ENCODE measurements around the gene SGMS2. TPM values are rescaled to one million over a fixed set of nuclear protein-coding genes. Genes with fewer than 3 reads are reported as not detected.

SGMS2 gene
- total and polyA plus RNA-seq, 2 of the 13 experiments (the other 11 are each of a cell fraction or from before 2014, with no cell fraction given), result 1.2 to 1.7 TPM

DNA sequence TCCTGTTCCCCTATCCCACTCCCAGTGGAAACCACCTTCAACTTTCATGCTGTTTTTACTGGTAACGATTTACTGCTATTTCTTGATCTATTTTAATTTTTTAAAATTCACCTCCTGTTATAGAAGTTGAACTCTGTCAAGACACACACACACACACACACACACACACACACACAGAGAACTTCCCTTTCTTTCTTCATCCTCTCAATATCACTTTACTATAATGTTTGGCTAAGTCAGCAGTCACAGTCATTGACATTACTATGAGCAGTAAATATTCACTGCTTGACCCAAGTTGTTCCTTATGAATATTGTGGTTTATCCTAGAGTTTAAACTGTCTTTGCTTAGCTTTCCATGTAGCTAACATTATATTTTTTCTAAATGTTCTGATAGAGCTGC lies 24.0 kb upstream of the SGMS2 start:
- 3% methylated on average over 1 of the region's 1 CpG for WGBS (ENCODE audit: low lambda C conversion rate)
- H4K20me1 ChIP-seq (ENCODE audit: insufficient read depth, low read length), result no peaks in the 10 kb centered on the region
- no peaks in the 10 kb centered on the region for H3K27me3 ChIP-seq (ENCODE audit: control insufficient read depth in 1 of 2, insufficient read depth in 2 of 2, low read length in 2 of 2)
- FAIRE-seq (no peak), ATAC-seq (no peak), DNase-seq (ENCODE audit: low spot score) (no peak)
- H3K9ac ChIP-seq (ENCODE audit: insufficient read depth, low read depth, low read length), result no peak overlapping the region
- H2AFZ ChIP-seq (ENCODE audit: low read length), result no peak overlapping the region
- intact Hi-C loops (cut with micrococcal nuclease; ENCODE audit: unreplicated experiment) (no loop called here), in situ Hi-C loops (cut with HindIII; ENCODE audit: extremely low pct_ligation_motif_present, low pct_unique_long_range_greater_than_20kb) (no loop called here)
- H3K4me2 ChIP-seq (ENCODE audit: low read depth, low read length), result no peak overlapping the region
- no peaks in the 10 kb centered on the region for H3K4me1 ChIP-seq (ENCODE audit: insufficient read depth, low read length)
- no TSS peak for BruUV-seq (replicated peaks)
- no peak overlapping the region for H3K27ac ChIP-seq (ENCODE audit: extremely low read length, insufficient read depth, low read length)
- ChIA-PET CTCF (ENCODE audit: low intra/inter-chr PET ratio, low total read pairs) (no interaction called here), POLR2A (no interaction called here)
- no peaks in the 10 kb centered on the region for H3K9me3 ChIP-seq (ENCODE audit: low read length)
- TF ChIP-seq TOE1 (CRISPR knock-in tag; IDR thresholded peaks at IDR 0.05) (no peak), ZNF382 (CRISPR knock-in tag; IDR thresholded peaks at IDR 0.05; ENCODE audit: borderline replicate concordance) (no peak), IRX3 (CRISPR knock-in tag; IDR thresholded peaks at IDR 0.05; ENCODE audit: borderline replicate concordance, low read depth) (no peak), ZNF766 (CRISPR knock-in tag; IDR thresholded peaks at IDR 0.05; ENCODE audit: borderline replicate concordance) (no peak), SUZ12 (IDR thresholded peaks at IDR 0.05; ENCODE audit: low read depth, low read length) (no peak), U2AF2 (IDR thresholded peaks at IDR 0.05; ENCODE audit: low read depth, low read length) (no peak), GABPB1 (CRISPR knock-in tag; IDR thresholded peaks at IDR 0.05) (no peak), KDM2A (CRISPR knock-in tag; IDR thresholded peaks at IDR 0.05; ENCODE audit: borderline replicate concordance, low read depth) (no peak), PCBP2 (optimal IDR thresholded peaks at IDR 0.05; ENCODE audit: low read depth, low read length, poor library complexity, severe bottlenecking) (no peak), MEF2D (CRISPR knock-in tag; IDR thresholded peaks at IDR 0.05) (no peak), THAP11 (CRISPR knock-in tag; IDR thresholded peaks at IDR 0.05) (no peak), XRCC5 (optimal IDR thresholded peaks at IDR 0.05; ENCODE audit: low read length) (no peak), RFX5 (IDR thresholded peaks at IDR 0.05; ENCODE audit: low read depth, low read length) (no peak), PTBP1 (IDR thresholded peaks at IDR 0.05; ENCODE audit: low read depth, low read length, poor library complexity, severe bottlenecking) (no peak)
- TF ChIP-seq, protein P1, sequence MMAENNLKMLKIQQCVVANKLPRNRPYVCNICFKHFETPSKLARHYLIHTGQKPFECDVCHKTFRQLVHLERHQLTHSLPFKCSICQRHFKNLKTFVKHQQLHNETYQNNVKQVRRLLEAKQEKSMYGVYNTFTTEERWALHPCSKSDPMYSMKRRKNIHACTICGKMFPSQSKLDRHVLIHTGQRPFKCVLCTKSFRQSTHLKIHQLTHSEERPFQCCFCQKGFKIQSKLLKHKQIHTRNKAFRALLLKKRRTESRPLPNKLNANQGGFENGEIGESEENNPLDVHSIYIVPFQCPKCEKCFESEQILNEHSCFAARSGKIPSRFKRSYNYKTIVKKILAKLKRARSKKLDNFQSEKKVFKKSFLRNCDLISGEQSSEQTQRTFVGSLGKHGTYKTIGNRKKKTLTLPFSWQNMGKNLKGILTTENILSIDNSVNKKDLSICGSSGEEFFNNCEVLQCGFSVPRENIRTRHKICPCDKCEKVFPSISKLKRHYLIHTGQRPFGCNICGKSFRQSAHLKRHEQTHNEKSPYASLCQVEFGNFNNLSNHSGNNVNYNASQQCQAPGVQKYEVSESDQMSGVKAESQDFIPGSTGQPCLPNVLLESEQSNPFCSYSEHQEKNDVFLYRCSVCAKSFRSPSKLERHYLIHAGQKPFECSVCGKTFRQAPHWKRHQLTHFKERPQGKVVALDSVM (CRISPR knock-in tag; IDR thresholded peaks at IDR 0.05), result no peak
- TF ChIP-seq, protein P2, sequence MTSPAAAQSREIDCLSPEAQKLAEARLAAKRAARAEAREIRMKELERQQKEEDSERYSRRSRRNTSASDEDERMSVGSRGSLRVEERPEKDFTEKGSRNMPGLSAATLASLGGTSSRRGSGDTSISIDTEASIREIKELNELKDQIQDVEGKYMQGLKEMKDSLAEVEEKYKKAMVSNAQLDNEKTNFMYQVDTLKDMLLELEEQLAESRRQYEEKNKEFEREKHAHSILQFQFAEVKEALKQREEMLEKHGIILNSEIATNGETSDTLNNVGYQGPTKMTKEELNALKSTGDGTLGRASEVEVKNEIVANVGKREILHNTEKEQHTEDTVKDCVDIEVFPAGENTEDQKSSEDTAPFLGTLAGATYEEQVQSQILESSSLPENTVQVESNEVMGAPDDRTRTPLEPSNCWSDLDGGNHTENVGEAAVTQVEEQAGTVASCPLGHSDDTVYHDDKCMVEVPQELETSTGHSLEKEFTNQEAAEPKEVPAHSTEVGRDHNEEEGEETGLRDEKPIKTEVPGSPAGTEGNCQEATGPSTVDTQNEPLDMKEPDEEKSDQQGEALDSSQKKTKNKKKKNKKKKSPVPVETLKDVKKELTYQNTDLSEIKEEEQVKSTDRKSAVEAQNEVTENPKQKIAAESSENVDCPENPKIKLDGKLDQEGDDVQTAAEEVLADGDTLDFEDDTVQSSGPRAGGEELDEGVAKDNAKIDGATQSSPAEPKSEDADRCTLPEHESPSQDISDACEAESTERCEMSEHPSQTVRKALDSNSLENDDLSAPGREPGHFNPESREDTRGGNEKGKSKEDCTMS (CRISPR knock-in tag; conservative IDR thresholded peaks at IDR 0.05), result no peak
- TF ChIP-seq, protein P3, sequence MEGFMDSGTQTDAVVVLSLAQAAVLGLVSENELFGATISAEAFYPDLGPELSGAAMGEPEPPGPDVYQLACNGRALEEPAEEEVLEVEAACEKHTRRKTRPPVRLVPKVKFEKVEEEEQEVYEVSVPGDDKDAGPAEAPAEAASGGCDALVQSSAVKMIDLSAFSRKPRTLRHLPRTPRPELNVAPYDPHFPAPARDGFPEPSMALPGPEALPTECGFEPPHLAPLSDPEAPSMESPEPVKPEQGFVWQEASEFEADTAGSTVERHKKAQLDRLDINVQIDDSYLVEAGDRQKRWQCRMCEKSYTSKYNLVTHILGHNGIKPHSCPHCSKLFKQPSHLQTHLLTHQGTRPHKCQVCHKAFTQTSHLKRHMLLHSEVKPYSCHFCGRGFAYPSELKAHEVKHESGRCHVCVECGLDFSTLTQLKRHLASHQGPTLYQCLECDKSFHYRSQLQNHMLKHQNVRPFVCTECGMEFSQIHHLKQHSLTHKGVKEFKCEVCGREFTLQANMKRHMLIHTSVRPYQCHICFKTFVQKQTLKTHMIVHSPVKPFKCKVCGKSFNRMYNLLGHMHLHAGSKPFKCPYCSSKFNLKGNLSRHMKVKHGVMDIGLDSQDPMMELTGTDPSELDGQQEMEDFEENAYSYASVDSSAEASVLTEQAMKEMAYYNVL (CRISPR knock-in tag; IDR thresholded peaks at IDR 0.05; ENCODE audit: borderline replicate concordance), result no peak
- TF ChIP-seq, protein P4, sequence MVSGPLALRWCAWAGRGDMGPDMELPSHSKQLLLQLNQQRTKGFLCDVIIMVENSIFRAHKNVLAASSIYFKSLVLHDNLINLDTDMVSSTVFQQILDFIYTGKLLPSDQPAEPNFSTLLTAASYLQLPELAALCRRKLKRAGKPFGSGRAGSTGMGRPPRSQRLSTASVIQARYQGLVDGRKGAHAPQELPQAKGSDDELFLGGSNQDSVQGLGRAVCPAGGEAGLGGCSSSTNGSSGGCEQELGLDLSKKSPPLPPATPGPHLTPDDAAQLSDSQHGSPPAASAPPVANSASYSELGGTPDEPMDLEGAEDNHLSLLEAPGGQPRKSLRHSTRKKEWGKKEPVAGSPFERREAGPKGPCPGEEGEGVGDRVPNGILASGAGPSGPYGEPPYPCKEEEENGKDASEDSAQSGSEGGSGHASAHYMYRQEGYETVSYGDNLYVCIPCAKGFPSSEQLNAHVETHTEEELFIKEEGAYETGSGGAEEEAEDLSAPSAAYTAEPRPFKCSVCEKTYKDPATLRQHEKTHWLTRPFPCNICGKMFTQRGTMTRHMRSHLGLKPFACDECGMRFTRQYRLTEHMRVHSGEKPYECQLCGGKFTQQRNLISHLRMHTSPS (CRISPR knock-in tag; IDR thresholded peaks at IDR 0.05; ENCODE audit: low read depth), result no peak
- no peak overlapping the region for H3K4me3 ChIP-seq (replicated peaks in 1 of 3; ENCODE audit: insufficient read depth in 1 of 3, low read depth in 2 of 3, low read length in 3 of 3)
- H3K79me2 ChIP-seq (ENCODE audit: insufficient read depth, low read length), result no peaks in the 10 kb centered on the region
- H3K36me3 ChIP-seq (replicated peaks in 1 of 2; ENCODE audit: control insufficient read depth in 1 of 2, insufficient read depth in 2 of 2, low read length in 2 of 2), result no peaks in the 10 kb centered on the region
